Measurements from ENCODE around the gene ISL2. TPM values are rescaled to one million over a fixed set of nuclear protein-coding genes. Genes with fewer than 3 reads are reported as not detected.
"Not testable (repeated sequence)": the region's sequence is repeated elsewhere in the genome, so short reads cannot be mapped to it uniquely, and the experiment has no call there.

Gene ISL2
- total RNA-seq, 1 experiment from 2014 or later, result 0.15 TPM

- Histone ChIP-seq H3K27ac (ENCODE audit: insufficient read length, low read depth, low read length) (no peak overlapping the region), H3K14ac (ENCODE audit: insufficient read depth, low read length) (no peak overlapping the region), H3K4me2 (ENCODE audit: insufficient read depth, insufficient read length, low read length) (no peak overlapping the region), H3K56ac (ENCODE audit: insufficient read length, low read depth, low read length) (no peak overlapping the region), H2AK5ac (ENCODE audit: insufficient read length, low read length) (no peak overlapping the region), H3K4me1 (ENCODE audit: insufficient read depth, low read length) (no peaks in the 10 kb centered on the region), H3K9me3 (ENCODE audit: control insufficient read depth, low read depth, low read length) (no peaks in the 10 kb centered on the region), H2AFZ (ENCODE audit: low read length) (no peak overlapping the region), H4K8ac (replicated peaks; ENCODE audit: insufficient read length, low read depth, low read length) (no peak overlapping the region), H3K9ac (ENCODE audit: extremely low read depth, insufficient read length, low read length) (no peak overlapping the region), H3K23ac (ENCODE audit: insufficient read length, low read depth, low read length) (no peak overlapping the region), H3T11ph (ENCODE audit: low read length) (no peak overlapping the region), H2BK5ac (ENCODE audit: insufficient read length, low read length) (no peak overlapping the region), H3K23me2 (ENCODE audit: insufficient read length, low read depth, low read length, poor library complexity, severe bottlenecking) (no peaks in the 10 kb centered on the region), H3K79me1 (ENCODE audit: insufficient read depth, low read depth, low read length, poor library complexity, severe bottlenecking) (no peaks in the 10 kb centered on the region), H4K5ac (ENCODE audit: insufficient read length, low read depth, low read length) (no peak overlapping the region), H3K79me2 (ENCODE audit: insufficient read depth, low read length) (no peaks in the 10 kb centered on the region), H3K27me3 (ENCODE audit: insufficient read depth, low read length) (no peaks in the 10 kb centered on the region), H2BK20ac (ENCODE audit: low read depth, low read length, poor library complexity, severe bottlenecking) (no peak overlapping the region), H2BK120ac (ENCODE audit: low read depth, low read length, poor library complexity, severe bottlenecking) (no peak overlapping the region), H2BK12ac (ENCODE audit: insufficient read length, low read depth, low read length) (no peak overlapping the region), H4K20me1 (ENCODE audit: control insufficient read depth, insufficient read depth, insufficient read length) (no peaks in the 10 kb centered on the region), H4K91ac (ENCODE audit: insufficient read length, low read depth, low read length) (no peak overlapping the region), H3K18ac (ENCODE audit: insufficient read length, low read depth, low read length) (no peak overlapping the region), H3K4ac (ENCODE audit: low read depth, low read length) (no peak overlapping the region), H2BK15ac (ENCODE audit: low read depth, low read length) (no peak overlapping the region)
- Mint-ChIP-seq H3K4me3 (no peak overlapping the region), H3K9me3 (no peaks in the 10 kb centered on the region), H3K4me1 (no peaks in the 10 kb centered on the region), H3K36me3 (ENCODE audit: insufficient read depth in 1 of 3, low read depth in 3 of 3) (peaks cover 0 to 8% (median 3%) of the 10 kb centered on the region in 3 experiments; a peak in 5 of 7 replicates), H3K27me3 (ENCODE audit: low read depth) (no peaks in the 10 kb centered on the region), H3K27ac (no peak overlapping the region)
- WGBS (ENCODE audit: extremely low coverage, insufficient read length, low lambda C conversion rate), result no CpG with 5 or more reads among the region's 1 CpG
- no peak for DNase-seq
- no peak for TF ChIP-seq CTCF (conservative IDR thresholded peaks at IDR 0.05)
Measured at GRCh38 chr15:76293361-76293760, 43.2 kb upstream of the ISL2 start.

GRCh38 chr15:76294463-76294862 is 42.1 kb upstream of the ISL2 start:
- H2AK5ac ChIP-seq (ENCODE audit: insufficient read length, low read length); H4K20me1 ChIP-seq (ENCODE audit: control insufficient read depth, insufficient read depth, insufficient read length); H2BK5ac ChIP-seq (ENCODE audit: insufficient read length, low read length); H2AFZ ChIP-seq (ENCODE audit: low read length); H4K8ac ChIP-seq (replicated peaks; ENCODE audit: insufficient read length, low read depth, low read length); H3K9me3 ChIP-seq (ENCODE audit: control insufficient read depth, low read depth, low read length); H3K56ac ChIP-seq (ENCODE audit: insufficient read length, low read depth, low read length); H3K4me1 Mint-ChIP-seq; H3K9me3 Mint-ChIP-seq; H3K23ac ChIP-seq (ENCODE audit: insufficient read length, low read depth, low read length); H3K27ac ChIP-seq (ENCODE audit: insufficient read length, low read depth, low read length); H2BK20ac ChIP-seq (ENCODE audit: low read depth, low read length, poor library complexity, severe bottlenecking); H2BK15ac ChIP-seq (ENCODE audit: low read depth, low read length); DNase-seq; H3K18ac ChIP-seq (ENCODE audit: insufficient read length, low read depth, low read length); H3K4me1 ChIP-seq (ENCODE audit: insufficient read depth, low read length); H3K36me3 Mint-ChIP-seq (ENCODE audit: insufficient read depth in 1 of 3, low read depth in 3 of 3); H3K23me2 ChIP-seq (ENCODE audit: insufficient read length, low read depth, low read length, poor library complexity, severe bottlenecking); H3K27ac Mint-ChIP-seq; H2BK120ac ChIP-seq (ENCODE audit: low read depth, low read length, poor library complexity, severe bottlenecking); H3K27me3 Mint-ChIP-seq (ENCODE audit: low read depth); H2BK12ac ChIP-seq (ENCODE audit: insufficient read length, low read depth, low read length); H3K27me3 ChIP-seq (ENCODE audit: insufficient read depth, low read length); H3T11ph ChIP-seq (ENCODE audit: low read length); H3K4ac ChIP-seq (ENCODE audit: low read depth, low read length); H3K79me1 ChIP-seq (ENCODE audit: insufficient read depth, low read depth, low read length, poor library complexity, severe bottlenecking); H3K9ac ChIP-seq (ENCODE audit: extremely low read depth, insufficient read length, low read length); H3K4me2 ChIP-seq (ENCODE audit: insufficient read depth, insufficient read length, low read length); H3K4me3 Mint-ChIP-seq; H4K91ac ChIP-seq (ENCODE audit: insufficient read length, low read depth, low read length); H3K79me2 ChIP-seq (ENCODE audit: insufficient read depth, low read length); H3K14ac ChIP-seq (ENCODE audit: insufficient read depth, low read length); H4K5ac ChIP-seq (ENCODE audit: insufficient read length, low read depth, low read length): not testable (repeated sequence)
- WGBS (ENCODE audit: extremely low coverage, insufficient read length, low lambda C conversion rate), result no CpG with 5 or more reads among the region's 1 CpG

Measured in H9 (cell line).